Kidney (tissue), 14 donors: Measurements from ENCODE around the gene RPL19. TPM values are rescaled to one million over a fixed set of nuclear protein-coding genes. Genes with fewer than 3 reads are reported as not detected.

Source experiments
- DNase-seq, 5 donors: peaks; one replicate each; pipeline ENCODE4 v3.0.0-alpha.2; 2013 to 2020
- FAIRE-seq: peaks from 2 replicates; lab custom pipeline; 2012; peaks lifted over from hg19 to GRCh38; lab: Jason Lieb, UNC
- H3K27ac ChIP-seq, 2 donors: one replicate each; pipeline ENCODE4 v1.7.0; 2013; ENCODE audit warnings: low read depth in 2 of 2, low read length in 2 of 2, inconsistent platforms in 1 of 2
- H3K27me3 ChIP-seq: one replicate; pipeline ENCODE4 v1.7.1; 2013; ENCODE audit warnings: low read length, inconsistent platforms; ENCODE audit not compliant: control insufficient read depth, insufficient read depth
- H3K36me3 ChIP-seq, 3 donors: one replicate each; pipeline versions ENCODE4 v1.7.0 to v1.7.1; 2013; ENCODE audit warnings: low read length in 3 of 3, control low read depth in 1 of 3, inconsistent platforms in 1 of 3; ENCODE audit not compliant: insufficient read depth in 3 of 3, control insufficient read depth in 2 of 3
- H3K4me1 ChIP-seq, 3 donors: one replicate each; pipeline versions ENCODE4 v1.7.0 to v1.7.1; 2013; ENCODE audit warnings: low read length in 3 of 3, inconsistent platforms in 1 of 3, low read depth in 1 of 3; ENCODE audit not compliant: control insufficient read depth in 2 of 3, insufficient read depth in 2 of 3
- H3K4me3 ChIP-seq, 3 donors: one replicate each; pipeline versions ENCODE4 v1.7.0 to v1.8.1; 2013; ENCODE audit warnings: low read length in 3 of 3, control low read depth in 1 of 3, inconsistent platforms in 1 of 3
- H3K9ac ChIP-seq, 3 donors: one replicate each; pipeline versions ENCODE4 v1.7.0 to v1.7.1; 2013; ENCODE audit warnings: low read length in 3 of 3, control low read depth in 1 of 3, inconsistent platforms in 1 of 3
- H3K9me3 ChIP-seq, 3 donors: one replicate each; pipeline versions ENCODE4 v1.7.0 to v1.7.1; 2013; ENCODE audit warnings: low read length in 3 of 3, control low read depth in 1 of 3, inconsistent platforms in 1 of 3; ENCODE audit not compliant: control insufficient read depth in 2 of 3, insufficient read depth in 1 of 3
- intact Hi-C: fragments of 100-400 bp; cut with DNase I; formaldehyde crosslinking; loops from one replicate; pipeline ENCODE4 v1.11.1; 2022
- polyA plus RNA-seq: library from polyadenylated mRNA; stranded (reverse); fragments of 350-450 nt; fragmentation: Illumina TruSeq; extraction: RNeasy Lipid Tissue Mini Kit (QIAGEN cat#74804); gene quantifications from one replicate; pipeline ENCODE4 v1.2.3, GENCODE V29; 2014; ENCODE audit warnings: low read depth, low replicate concordance; ENCODE audit not compliant: insufficient read depth
- total RNA-seq: library from RNA; stranded (reverse); fragmentation: NEBNext Ultra II Directional; extraction: Animal tissue kit (Norgen Biotek cat#: 25700); gene quantifications from one replicate; pipeline ENCODE4 v1.2.1, GENCODE V29; 2021
- TF ChIP-seq, protein P1 (sequence below): IDR thresholded peaks from 3 replicates; pipeline ENCODE4 v1.5.1; 2012; ENCODE audit warnings: mild to moderate bottlenecking, moderate library complexity, borderline replicate concordance; ENCODE audit not compliant: insufficient read depth; ENCODE audit errors: extremely low read depth
- donor health status: control.
- donor health status: control.
- donor health status: control.
- donor health status: control.
- donor health status: control.
- donor health status: DM: yes; HTN: yes; CAD: no.
- donor health status: Normal renal cell carcinoma (clear cell type).

Gene RPL19
- total and polyA plus RNA-seq, 2 donors from 2014 or later, result 1,460 to 2,512 TPM

DNA sequence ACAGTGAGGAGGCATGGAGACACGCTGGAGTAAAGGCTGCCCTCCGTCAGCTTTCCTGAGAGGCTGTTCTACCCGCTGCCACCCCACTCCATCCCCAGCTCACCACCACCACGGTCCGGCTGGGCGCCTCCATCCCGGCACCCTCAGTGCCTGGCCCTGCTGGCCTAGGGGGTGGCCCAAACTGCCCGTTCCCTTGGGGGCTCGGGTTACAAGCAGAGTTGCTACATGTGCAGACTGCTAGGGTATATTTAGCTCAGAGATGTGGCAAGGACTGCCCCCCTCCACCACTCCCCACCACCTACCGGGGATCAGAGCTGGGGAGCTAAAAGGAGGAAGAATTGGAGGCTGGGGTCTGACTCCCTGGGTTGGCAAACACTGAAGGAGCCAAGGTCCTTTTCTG lies 6.7 kb upstream of the RPL19 start:
- H3K4me3 ChIP-seq, result no peak overlapping the region
- intact Hi-C loops, result no loop called here
- H3K27ac ChIP-seq, result no peak overlapping the region
- no peaks in the 10 kb centered on the region for H3K27me3 ChIP-seq
- H3K9ac ChIP-seq, result no peak overlapping the region
- DNase-seq (peak in 1 of 5 donors; percentile 47), FAIRE-seq (no peak)
- H3K4me1 ChIP-seq, result peaks cover 0 to 2% (median 0%) of the 10 kb centered on the region in 3 donors
- TF ChIP-seq, protein P1, sequence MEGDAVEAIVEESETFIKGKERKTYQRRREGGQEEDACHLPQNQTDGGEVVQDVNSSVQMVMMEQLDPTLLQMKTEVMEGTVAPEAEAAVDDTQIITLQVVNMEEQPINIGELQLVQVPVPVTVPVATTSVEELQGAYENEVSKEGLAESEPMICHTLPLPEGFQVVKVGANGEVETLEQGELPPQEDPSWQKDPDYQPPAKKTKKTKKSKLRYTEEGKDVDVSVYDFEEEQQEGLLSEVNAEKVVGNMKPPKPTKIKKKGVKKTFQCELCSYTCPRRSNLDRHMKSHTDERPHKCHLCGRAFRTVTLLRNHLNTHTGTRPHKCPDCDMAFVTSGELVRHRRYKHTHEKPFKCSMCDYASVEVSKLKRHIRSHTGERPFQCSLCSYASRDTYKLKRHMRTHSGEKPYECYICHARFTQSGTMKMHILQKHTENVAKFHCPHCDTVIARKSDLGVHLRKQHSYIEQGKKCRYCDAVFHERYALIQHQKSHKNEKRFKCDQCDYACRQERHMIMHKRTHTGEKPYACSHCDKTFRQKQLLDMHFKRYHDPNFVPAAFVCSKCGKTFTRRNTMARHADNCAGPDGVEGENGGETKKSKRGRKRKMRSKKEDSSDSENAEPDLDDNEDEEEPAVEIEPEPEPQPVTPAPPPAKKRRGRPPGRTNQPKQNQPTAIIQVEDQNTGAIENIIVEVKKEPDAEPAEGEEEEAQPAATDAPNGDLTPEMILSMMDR, result no peak
- H3K9me3 ChIP-seq, result no peaks in the 10 kb centered on the region
- H3K36me3 ChIP-seq, result peaks cover 0 to 4% (median 0%) of the 10 kb centered on the region in 3 donors

DNA sequence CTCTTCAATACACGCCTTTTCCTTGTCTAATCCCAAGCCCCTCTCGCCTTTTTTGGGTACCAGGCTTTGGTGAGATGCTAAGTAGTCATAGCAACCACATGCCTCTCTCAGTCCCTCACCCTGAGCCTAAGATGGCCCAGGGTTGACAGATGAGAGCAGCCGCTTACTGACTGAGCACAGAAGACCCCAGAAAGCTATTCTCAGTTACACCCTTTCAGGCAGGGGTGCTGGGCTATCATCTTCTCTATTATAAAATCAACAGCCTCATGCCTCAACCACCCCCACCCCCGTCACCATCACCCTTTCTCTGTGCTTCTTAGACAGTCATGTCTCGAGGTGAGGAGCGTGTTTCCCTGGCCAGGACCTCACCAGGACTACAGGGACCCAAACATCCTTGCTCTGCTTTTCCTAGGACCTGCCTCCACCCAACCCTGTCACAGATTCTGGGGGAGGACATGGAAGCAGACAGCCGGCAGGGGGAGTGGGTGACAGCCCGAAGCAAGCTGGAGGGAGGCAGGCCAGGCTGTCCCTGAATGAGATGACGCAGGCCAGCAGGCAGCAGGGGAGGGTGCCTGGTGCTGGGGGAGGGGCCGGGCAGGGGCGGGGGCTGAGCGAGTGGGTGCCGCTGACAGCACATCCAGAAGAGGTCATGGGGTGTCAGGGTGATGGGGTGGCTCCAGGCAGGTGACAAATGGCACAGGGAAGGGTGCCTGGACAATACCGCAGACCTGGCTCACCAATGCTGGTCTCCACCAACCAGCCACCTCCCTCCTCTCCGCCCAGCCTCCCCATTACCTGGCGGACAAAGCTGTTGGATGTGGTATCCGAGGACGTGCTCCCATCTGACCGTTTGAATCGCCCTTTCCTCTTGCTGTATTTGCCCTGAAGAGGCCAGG lies 5.7 kb upstream of the RPL19 start:
- Histone ChIP-seq H3K36me3 (peaks cover 0 to 4% (median 0%) of the 10 kb centered on the region in 3 donors), H3K4me3 (no peak overlapping the region), H3K9me3 (no peaks in the 10 kb centered on the region), H3K9ac (no peak overlapping the region), H3K27me3 (no peaks in the 10 kb centered on the region), H3K4me1 (peaks cover 0 to 2% (median 0%) of the 10 kb centered on the region in 3 donors), H3K27ac (no peak overlapping the region)
- TF ChIP-seq, protein P1, result no peak
- DNase-seq (peak in 4 of 5 donors; percentile 75 to 89 (median 84)), FAIRE-seq (no peak)
- intact Hi-C loops, result no loop called here

DNA sequence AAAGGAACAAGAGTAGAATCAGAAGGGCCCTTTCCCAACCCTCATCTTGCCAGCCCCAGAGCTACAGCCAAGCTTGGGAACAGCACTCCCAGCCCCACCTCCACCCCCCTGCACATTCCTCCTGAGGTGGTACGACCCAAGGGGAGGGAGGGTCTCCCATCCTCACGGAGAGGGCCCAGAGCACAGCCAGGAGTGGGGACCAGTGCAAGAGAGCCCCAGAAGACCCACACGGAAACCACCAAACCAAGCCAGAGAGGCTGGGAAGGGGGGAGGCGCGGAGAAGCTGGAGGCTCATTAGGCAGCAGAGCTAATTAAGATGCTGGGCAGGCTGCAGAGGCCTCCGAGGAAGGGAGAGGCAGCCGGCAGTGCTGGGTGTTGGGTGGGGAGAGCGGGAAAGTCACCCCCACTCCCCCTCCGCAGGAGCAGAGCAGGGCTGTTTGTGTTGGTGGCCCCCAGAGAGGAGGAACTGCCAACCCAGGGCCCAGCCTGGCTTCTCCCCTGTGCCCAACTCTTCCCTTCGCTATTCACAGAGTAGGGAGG lies 5.0 kb upstream of the RPL19 start:
- no peak overlapping the region for H3K27ac ChIP-seq
- DNase-seq (peak in 2 of 5 donors; percentile 42 to 46), FAIRE-seq (no peak)
- no peak overlapping the region for H3K9ac ChIP-seq
- peaks cover 0 to 2% (median 0%) of the 10 kb centered on the region in 3 donors for H3K4me1 ChIP-seq
- no peaks in the 10 kb centered on the region for H3K9me3 ChIP-seq
- no peak overlapping the region for H3K4me3 ChIP-seq
- H3K27me3 ChIP-seq, result no peaks in the 10 kb centered on the region
- intact Hi-C loops, result no loop called here
- H3K36me3 ChIP-seq, result peaks cover 0 to 4% (median 0%) of the 10 kb centered on the region in 3 donors
- TF ChIP-seq, protein P1, result no peak
